Occipital lobe (tissue), 2 donors: ENCODE results near the gene DPM1. TPM values are rescaled to one million over a fixed set of nuclear protein-coding genes. Genes with fewer than 3 reads are reported as not detected.

Experiments used
- DNase-seq: peaks from one replicate; lab custom pipeline; 2025; lab: John Stamatoyannopoulos, UW
- total RNA-seq: library from RNA; depleted of rRNA; stranded (reverse); fragments of >200 nt; gene quantifications from one replicate; pipeline ENCODE4 v1.2.3, GENCODE V29; 2014

The DPM1 gene
- 42.6 TPM for total RNA-seq

- DNase-seq = peak; percentile 83
These were observed at the start of gene DPM1 for GRCh38 chr20:50957798-50958614. DPM1 (minus strand) TSS chr20:50958532; CDS start chr20:50958523, 9 bp downstream.

- DNase-seq = no peak
These were observed 46.9 kb upstream of the DPM1 start for GRCh38 chr20:51005214-51005613.

DNA sequence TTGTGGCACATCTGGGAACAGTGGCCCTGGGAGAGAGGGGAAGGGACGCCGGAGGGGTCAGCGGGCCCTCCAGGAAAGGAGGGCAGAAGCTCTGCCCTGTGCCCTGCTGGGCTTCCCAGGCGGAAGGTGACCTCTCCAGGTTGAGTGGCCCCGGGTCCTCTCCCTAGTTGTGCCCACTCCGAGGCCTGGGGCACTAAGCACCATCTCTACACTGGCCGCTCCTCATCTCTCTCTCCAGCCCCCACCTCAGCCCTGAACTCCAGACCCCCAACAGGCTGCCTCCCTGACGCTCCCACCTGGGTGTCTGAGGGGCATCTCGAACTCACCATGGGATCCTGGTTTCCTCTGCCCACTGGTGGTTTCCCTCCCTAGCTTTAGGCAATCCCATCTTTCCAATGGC is 46.4 kb upstream of the DPM1 start:
- DNase-seq = no peak

DNA sequence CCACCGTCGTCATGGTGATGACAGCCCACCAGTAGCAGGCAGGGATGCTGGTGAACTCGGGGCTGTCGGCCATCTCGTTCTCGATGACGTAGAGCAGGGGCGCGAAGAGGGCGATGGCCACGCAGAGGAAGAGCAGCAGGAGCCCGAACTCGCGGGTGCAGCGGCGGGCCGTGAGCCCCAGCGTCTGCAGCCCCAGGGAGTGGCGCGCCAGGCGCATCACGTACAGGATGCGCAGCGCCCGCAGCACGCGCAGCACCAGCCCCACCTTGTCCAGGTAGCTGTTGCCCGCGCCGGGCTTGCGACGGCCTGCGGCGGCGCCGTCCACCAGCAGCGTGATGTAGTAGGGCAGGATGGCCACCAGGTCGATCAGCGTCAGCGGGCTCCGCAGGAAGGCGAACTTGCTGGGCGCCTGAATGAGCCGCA is 46.0 kb upstream of the DPM1 start:
- DNase-seq = no peak

DNA sequence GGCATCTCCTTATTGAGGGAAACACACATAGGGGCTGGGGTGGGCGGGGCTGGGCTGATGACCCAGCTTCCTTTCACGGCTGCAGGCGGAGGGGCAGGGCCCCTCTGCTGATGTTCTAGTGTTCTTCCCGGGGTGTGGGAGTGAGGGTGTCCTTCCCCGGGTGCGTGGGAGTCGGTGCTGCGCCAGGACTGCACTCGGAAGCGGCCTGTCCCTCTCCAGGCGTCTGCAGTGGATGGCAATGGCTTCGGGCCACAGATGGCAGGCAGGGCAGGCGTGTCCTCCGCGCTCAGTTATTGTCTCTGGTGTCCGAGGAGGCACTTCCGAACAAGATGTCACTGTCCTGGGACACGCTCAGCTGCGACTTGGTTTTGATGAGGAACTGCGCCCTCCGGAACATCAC is 45.4 kb upstream of the DPM1 start:
- no peak for DNase-seq

DNA sequence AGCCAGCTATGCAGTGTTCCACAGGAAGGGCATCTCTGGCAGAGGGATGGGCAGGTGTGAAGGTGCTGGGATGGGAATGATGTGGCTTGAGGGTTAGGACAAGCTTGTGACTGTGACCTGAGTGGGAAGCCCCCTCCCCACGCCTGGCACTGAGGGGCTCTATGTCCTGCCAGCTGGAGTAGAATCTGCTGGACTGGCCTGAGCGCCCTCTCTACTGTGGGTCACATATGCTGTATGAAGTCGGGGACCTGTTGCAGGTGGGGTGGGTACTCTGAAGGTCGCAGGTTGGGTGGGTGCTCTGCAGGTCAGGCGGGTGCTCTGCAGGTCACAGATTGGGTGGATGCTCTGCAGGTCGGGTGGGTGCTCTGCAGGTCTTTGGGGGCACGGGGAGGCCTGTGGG is 44.3 kb upstream of the DPM1 start:
- no peak for DNase-seq

DNA sequence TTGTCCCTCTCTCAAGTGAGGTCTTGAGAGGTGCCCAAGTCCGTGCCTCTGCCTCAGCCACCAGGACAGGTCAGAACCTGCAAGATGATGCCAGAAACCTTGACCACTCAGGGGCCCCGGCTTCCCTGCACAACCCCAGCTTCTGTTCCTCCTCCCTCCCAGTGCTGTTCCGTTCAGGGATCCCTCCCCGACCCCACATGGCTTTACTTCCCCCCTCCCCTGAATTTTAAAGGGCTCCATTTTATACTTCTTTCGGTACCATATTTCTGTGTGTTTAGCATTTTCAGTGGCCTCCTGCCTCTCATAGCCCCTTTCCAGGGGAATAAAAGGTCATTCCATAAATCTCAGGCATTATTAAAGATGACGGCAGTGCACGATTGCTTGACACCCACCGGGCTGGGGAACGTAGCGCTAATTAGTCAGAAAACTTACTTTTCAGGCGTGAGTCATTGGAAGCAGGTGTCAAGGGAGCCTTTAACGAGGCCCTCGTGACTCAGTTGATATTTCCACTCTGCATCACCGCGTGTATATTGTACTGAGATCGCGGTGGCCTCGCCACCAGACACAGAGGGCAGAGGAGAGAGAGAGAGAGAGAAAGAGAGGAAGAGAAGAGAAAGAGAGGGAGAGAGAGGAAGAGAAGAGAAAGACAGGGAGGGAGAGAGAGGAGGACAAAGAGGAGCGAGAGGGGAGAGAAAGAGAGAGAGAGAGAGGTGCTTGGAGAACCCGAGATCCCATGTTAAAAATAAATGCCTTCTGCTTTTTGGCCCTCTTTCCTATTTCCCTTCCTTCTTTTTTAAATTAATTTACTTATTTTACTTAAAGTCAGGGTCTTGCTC is 43.3 kb upstream of the DPM1 start:
- DNase-seq = no peak

DNA sequence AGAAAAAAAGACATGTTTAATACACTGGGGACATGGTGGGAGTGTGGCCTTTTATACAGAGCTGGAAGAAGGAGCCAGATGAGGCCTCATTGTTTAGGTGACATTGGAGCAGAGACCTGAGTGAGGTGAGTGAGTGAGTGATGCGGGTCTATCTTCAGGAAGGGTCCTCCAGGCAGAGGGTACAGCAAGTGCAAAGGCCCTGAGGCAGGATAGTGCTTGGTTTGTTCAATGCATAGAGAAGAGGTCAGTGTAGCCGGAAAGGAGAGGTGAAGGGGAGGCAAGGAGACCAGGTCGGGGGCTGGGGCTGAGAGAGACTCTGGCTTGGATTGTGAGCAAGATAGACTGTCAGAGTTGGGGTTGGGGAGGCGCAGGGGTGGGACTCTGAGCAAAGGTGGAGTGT is 41.0 kb upstream of the DPM1 start:
- no peak for DNase-seq

GRCh38 chr20:50996901-50997865 is 38.9 kb upstream of the DPM1 start:
- DNase-seq = no peak

GRCh38 chr20:50995506-50995905 is 37.2 kb upstream of the DPM1 start:
- no peak for DNase-seq

- DNase-seq = no peak
These were observed 35.5 kb upstream of the DPM1 start for GRCh38 chr20:50993876-50994275.

- DNase-seq = no peak
These were observed 34.6 kb upstream of the DPM1 start for GRCh38 chr20:50992733-50993457.

GRCh38 chr20:50992336-50992732 is 34.0 kb upstream of the DPM1 start:
- DNase-seq = no peak

GRCh38 chr20:50991076-50991475 is 32.7 kb upstream of the DPM1 start:
- DNase-seq = no peak

GRCh38 chr20:50987493-50988210 is 29.3 kb upstream of the DPM1 start:
- DNase-seq = peak; percentile 50

DNA sequence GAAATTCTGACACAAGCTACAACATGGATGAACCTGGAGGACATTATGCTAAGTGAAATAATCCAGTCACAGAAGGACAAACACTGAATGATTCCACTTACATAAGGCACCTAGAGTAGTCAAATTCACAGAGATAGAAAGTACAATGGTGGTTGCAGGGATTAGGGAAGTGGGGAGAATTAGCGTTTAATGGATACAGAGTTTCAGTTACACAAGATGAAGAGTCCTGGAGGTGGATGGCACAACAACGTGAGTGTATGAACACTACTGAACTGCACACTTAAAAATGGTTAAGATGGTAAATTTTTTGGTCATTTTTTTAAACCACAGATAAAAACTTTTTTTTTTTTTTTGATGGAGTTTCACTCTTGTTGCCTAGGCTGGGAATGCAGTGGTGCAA is 25.0 kb upstream of the DPM1 start:
- no peak for DNase-seq

DNA sequence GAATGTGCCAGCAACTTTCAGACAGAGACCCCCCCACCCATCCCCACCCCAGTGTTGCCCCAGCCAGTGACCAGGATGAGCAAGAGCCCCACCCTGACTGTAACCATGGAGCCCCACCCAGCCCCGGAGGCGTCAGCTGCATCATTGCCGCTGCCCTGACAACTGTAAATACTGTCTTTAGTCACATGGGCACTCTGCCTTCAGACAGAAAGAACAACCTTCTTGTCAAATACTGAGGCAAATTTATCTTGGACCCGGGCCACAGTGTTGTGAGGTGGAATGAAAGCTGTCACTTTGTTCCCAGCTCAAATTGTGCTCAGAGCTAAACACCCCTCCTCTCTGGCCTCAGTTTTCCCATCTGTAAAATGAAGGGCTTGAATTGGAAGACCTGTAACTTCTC is 24.0 kb upstream of the DPM1 start:
- no peak for DNase-seq

DNA sequence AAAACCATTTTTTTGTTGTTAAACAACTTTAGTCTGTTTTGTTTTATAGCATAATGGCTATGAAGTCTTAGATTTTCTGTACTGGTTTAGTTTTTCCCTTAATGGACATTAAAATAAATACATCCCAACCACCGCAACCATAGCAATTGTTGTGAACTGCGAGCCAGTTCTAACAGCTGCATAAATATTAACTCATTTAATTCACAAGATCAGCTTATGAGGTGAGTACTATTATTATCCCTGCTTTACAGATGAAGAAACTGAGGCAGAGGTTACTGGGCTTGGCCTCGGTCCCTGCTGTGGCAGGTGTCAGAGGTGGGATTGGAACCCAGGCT is 23.3 kb upstream of the DPM1 start:
- DNase-seq = no peak

DNA sequence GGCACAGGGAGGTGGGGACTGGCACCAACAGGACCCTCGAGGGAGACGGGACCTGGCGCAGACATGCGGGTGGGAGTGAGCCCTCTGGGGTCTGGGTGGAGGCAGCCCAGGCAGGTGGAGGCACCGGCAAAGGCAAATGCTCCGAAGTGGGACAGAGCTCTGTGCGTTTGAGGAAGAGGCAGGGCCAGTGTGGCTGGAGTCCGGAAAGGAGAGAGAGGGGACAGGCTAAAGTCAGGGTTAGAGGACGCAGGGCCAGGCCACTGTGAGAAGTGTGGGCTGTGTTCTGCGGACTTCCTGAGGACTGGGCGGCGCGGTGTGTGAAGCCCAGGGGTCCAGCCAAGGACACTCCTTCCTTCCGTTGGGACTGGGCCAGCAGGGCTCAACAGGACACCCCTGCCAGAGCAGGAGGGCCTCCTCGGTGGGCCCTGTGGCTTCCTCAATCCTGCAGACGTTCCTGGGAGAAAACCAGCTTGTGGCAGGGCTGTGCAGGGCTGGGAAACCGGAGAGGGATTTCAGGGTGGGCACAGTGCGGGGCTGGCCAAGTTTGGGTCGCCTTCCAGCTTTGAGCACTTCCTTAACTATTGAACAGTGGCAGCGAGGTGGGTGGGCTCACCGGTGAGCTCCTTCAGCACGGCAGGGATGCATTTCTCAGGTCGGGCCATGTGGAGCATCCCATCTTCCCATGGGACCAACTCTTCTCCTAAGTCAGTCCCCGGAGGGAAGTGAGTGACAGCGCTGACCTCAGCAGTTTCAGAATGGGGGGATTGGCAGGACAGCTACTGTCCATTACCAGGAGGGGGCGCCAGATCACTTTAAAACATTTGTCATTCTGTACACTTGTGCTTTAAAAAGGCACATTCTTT is 22.8 kb upstream of the DPM1 start:
- DNase-seq = no peak
